ENCODE results near the gene PHRF1.

PHRF1 gene

DNA sequence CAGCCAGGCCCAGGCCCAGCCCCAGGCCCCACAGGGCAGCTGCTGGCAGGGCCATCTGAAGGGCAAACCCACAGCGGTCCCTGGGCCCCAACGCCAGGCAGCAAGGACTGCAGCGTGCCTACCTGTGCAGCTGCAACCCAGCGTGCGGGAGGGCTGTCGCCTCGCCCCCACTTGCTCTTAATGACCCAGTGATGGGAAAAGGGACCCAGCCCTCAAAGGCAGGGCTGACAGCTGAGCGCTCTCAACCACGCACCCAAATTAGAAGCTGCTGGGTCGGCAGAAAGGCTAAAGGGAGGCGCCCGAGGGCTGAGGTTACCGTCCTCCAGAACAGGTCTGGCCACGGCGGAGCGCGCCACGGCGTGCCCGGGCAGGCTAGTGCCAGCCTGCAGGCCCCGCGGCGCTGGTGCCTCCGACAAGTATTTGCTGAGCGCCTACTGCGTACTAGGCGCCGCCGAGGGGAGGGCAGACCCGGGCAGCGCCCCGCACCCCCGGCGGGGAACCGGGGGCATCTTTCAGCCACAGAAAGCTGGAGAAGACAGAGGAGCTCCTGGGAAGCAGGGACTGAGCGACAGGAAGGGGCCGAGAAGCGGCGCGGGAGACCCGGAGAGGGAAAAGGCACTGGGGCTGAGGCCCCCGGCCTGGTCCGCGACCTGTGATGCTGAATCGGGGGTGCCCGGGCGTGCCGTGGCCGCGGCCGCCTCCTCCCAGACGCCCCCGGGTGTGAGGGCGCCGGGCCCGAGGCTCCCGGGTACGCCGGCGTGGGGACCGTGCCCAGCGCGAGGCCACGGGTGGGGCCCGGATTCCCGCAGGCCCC, 41.7 kb upstream of the PHRF1 start:
- Histone ChIP-seq H3K4me1 (ENCODE audit: insufficient read depth, low read length) (peaks cover 5% of the 10 kb centered on the region; the same call in 1 of the 2 replicates), H3K27me3 (ENCODE audit: insufficient read depth, low read length) (peaks cover 30% of the 10 kb centered on the region), H3K27ac (ENCODE audit: low read length) (no peak overlapping the region), H3K9me3 (ENCODE audit: insufficient read depth, low read depth, low read length) (no peaks in the 10 kb centered on the region), H3K36me3 (ENCODE audit: insufficient read depth, low read depth, low read length) (peaks cover 18% of the 10 kb centered on the region; the same call in 1 of the 2 replicates), H3K9ac (ENCODE audit: low read depth, low read length) (peak overlapping the region; percentile 69), H3K4me3 (ENCODE audit: low read length) (peak overlapping the region; percentile 71)

DNA sequence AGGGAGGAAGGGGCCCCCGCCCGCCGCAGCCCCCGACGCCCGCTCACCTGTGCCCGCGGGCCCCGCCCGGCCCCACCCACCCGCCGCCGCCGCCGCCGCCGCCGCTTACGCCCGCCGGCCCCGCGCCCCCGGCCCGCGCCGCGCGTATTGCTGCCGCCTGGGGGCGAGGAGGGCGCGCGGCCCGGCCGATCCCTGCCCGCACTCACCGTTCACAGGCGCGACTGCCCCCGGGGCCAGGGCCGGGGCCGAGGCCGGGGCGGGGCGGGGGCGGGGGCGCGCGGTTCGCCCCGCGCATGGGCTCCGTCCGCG, 41.1 kb upstream of the PHRF1 start:
- Histone ChIP-seq H3K9me3 (ENCODE audit: insufficient read depth, low read depth, low read length) (no peaks in the 10 kb centered on the region), H3K9ac (ENCODE audit: low read depth, low read length) (no peak overlapping the region), H3K27me3 (ENCODE audit: insufficient read depth, low read length) (peaks cover 30% of the 10 kb centered on the region), H3K27ac (ENCODE audit: low read length) (no peak overlapping the region), H3K4me3 (ENCODE audit: low read length) (peak overlapping the region; percentile 71; the same call in 1 of the 2 replicates), H3K4me1 (ENCODE audit: insufficient read depth, low read length) (peaks cover 5% of the 10 kb centered on the region; the same call in 1 of the 2 replicates), H3K36me3 (ENCODE audit: insufficient read depth, low read depth, low read length) (peaks cover 18% of the 10 kb centered on the region; the same call in 1 of the 2 replicates)

DNA sequence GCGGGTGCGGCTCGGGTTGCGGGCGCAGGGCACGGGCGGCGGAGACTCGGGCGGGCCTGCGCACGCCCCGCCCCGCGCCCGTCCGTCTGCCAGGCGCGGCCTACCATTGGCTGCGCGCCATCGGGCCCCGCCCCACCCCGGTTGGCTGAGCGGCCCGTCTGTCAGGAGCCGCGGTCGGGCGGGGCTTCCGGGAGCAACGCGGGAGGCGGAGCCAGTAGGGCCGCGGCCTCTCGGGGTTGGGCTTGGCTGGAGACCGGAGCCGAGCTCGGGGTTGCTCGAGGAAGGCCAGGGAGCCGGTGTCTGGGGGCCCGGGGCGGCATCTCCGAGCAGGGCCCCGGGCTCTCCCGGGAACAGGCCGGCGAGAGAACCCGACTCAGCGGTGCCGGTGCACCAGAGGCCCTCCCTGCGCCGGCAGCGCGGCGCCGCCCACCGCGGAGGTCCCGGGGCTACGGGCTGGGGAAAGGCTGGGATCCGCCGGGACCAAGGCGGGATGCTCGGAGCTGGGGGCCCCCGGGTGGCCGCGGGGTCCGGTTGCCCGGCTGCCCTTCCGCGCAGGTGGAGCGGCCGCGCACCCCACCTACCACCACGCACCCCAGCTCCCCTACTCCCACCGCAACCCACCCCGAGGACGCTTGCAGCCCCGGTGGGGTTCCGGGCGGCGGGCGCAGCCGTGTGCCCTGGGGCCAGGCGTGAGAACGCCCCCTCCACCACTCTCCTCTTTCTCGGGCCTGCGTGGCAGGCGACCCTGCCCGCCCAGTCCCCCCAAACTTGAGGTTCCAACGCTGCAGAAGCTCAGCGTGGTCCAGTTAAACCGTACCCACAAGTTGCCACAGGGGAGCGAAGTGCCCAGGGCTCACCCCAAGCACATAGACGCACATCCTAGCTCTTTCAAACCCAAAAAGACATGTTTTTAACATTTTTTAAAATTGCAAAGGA, 40.5 kb upstream of the PHRF1 start, which contains the start of gene HRAS:
Gene HRAS (minus strand): TSS at position 58 of the 936 bp plus-strand sequence.
- Histone ChIP-seq H3K9ac (ENCODE audit: low read depth, low read length) (peak within 1 kb of the TSS; percentile 69), H3K36me3 (ENCODE audit: insufficient read depth, low read depth, low read length) (peaks cover 18% of the 10 kb centered on the region; the same call in 1 of the 2 replicates), H3K27me3 (ENCODE audit: insufficient read depth, low read length) (peaks cover 30% of the 10 kb centered on the region), H3K27ac (ENCODE audit: low read length) (no peak within 1 kb of the TSS), H3K4me3 (ENCODE audit: low read length) (peak within 1 kb of the TSS; percentile 72), H3K4me1 (ENCODE audit: insufficient read depth, low read length) (peaks cover 5% of the 10 kb centered on the region; the same call in 1 of the 2 replicates), H3K9me3 (ENCODE audit: insufficient read depth, low read depth, low read length) (no peaks in the 10 kb centered on the region)

DNA sequence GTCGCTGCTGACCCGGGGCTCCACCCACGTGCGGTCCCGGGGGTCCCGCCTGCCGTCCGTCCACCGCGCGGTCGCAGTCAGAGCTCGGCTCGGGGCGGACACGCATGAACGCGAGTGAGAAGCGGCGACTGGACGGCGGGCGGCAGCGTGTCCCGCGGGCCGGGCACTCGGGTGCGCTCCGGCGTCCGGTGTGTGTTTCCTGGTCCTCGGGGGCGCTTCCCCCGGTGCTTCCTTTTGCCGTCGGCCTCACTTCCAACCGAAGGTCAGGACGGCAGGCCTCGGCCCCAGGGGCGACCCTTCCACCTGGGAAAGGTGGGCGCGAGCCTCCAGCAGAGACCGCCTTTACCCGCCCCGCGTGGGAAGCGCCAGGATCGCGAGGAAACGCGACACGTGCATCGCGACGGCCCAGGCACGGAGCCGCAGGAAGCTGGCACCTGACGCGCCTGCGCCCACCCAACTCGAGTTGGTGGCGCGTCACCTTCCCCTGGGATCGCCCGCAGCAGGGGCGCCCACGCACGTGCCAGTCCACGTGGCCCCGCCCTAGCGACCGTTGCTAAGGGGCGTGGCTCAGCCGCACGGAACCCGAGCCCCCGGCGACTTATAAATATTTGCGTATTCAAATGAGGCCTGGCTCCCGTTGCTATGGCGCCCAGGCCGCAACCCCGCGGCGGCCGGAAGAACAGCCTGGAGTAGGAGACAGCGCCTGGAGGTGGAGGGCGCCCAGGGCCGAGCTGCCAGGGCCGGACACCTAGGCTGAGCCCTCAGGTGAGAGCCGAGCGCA, 39.2 kb upstream of the PHRF1 start, which contains the start of gene LRRC56:
Gene LRRC56 (plus strand): TSS at position 687 of the 781 bp plus-strand sequence. CDS start 3,158 bp downstream, outside the sequence.
- Histone ChIP-seq H3K4me1 (ENCODE audit: insufficient read depth, low read length) (peaks cover 5% of the 10 kb centered on the region; the same call in 1 of the 2 replicates), H3K9me3 (ENCODE audit: insufficient read depth, low read depth, low read length) (no peaks in the 10 kb centered on the region), H3K9ac (ENCODE audit: low read depth, low read length) (no peak within 1 kb of the TSS), H3K36me3 (ENCODE audit: insufficient read depth, low read depth, low read length) (peaks cover 10% of the 10 kb centered on the region; the same call in 1 of the 2 replicates), H3K4me3 (ENCODE audit: low read length) (peak within 1 kb of the TSS; percentile 55; the same call in 1 of the 2 replicates), H3K27ac (ENCODE audit: low read length) (no peak within 1 kb of the TSS), H3K27me3 (ENCODE audit: insufficient read depth, low read length) (peaks cover 30% of the 10 kb centered on the region)

DNA sequence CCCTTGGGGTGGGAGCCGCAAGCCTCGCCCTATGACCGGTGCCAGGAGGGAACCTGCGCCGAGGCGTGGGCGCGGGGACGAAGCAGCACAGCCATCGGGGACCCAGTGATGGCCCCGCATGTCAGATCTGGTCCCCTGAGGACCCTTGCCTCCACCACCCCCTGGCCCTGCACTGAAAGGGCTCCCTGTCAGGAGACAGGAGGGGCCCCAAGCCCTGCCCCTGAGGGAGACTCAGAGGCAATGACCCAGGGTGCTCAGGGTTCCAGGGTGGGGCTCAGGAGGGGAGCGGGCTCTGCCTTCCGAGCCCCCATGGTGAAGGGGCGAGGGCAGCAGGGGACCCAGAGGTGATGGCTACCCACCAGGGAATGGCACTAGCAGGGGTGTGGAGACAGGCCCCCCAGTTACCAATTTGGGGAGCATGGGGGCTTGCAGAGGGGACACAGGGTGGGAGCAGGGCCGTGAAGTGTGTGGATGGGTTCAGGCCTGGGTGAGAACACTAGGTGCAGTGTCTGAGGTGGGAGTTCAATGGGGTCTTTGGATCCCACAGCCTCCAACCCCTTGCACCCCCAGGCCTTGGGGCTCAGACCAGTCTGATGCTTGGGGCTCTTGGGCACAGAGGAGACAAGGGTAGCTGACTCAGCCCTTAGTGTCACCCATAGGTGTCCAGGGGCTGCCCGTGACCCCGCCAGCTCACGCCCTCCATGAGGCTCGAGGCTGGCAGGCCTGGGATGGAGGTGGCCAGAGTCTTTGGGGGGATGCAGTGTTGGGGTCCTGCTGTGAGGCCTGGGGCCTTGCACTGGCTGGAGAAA, 38.4 kb upstream of the PHRF1 start:
- peaks cover 30% of the 10 kb centered on the region for H3K27me3 ChIP-seq (ENCODE audit: insufficient read depth, low read length)
- no peak overlapping the region for H3K9ac ChIP-seq (ENCODE audit: low read depth, low read length)
- H3K36me3 ChIP-seq (ENCODE audit: insufficient read depth, low read depth, low read length) = peaks cover 2% of the 10 kb centered on the region; the same call in 1 of the 2 replicates
- no peaks in the 10 kb centered on the region for H3K9me3 ChIP-seq (ENCODE audit: insufficient read depth, low read depth, low read length)
- H3K27ac ChIP-seq (ENCODE audit: low read length) = no peak overlapping the region
- peaks cover 5% of the 10 kb centered on the region; the same call in 1 of the 2 replicates for H3K4me1 ChIP-seq (ENCODE audit: insufficient read depth, low read length)
- peak overlapping the region; percentile 55; the same call in 1 of the 2 replicates for H3K4me3 ChIP-seq (ENCODE audit: low read length)

DNA sequence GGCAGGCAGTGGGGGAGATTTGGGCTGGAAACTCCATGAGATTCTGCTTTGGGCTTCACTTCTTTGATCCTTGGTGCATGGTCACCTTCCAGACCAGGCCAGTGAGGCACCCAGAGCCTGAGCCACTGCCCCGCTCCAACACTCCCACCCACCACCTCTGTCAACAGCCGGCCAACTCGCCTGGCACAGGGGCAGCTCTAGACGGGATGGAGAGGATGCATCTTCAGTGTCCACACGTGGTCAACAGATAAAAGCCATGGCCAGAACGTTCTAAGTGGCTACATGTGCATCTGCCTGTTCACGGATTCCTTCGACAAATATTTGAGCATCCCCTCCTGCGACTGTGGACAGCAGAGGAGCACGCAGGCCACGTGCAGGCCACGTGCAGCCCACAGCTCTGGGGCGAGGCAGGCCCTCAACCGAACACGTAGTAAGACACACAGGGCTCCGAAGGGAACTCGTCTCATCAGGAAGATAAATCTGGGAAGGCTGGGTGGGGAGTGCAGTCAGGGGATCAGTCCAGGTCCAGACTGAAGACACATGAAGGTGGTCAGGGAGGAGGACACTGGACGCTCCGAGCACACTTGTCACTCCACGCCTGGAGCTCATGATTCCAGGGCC, 37.7 kb upstream of the PHRF1 start:
- H3K9ac ChIP-seq (ENCODE audit: low read depth, low read length) = no peak overlapping the region
- H3K36me3 ChIP-seq (ENCODE audit: insufficient read depth, low read depth, low read length) = no peaks in the 10 kb centered on the region
- H3K9me3 ChIP-seq (ENCODE audit: insufficient read depth, low read depth, low read length) = no peaks in the 10 kb centered on the region
- peaks cover 5% of the 10 kb centered on the region; the same call in 1 of the 2 replicates for H3K4me1 ChIP-seq (ENCODE audit: insufficient read depth, low read length)
- H3K27ac ChIP-seq (ENCODE audit: low read length) = no peak overlapping the region
- peaks cover 30% of the 10 kb centered on the region for H3K27me3 ChIP-seq (ENCODE audit: insufficient read depth, low read length)
- H3K4me3 ChIP-seq (ENCODE audit: low read length) = no peak overlapping the region

DNA sequence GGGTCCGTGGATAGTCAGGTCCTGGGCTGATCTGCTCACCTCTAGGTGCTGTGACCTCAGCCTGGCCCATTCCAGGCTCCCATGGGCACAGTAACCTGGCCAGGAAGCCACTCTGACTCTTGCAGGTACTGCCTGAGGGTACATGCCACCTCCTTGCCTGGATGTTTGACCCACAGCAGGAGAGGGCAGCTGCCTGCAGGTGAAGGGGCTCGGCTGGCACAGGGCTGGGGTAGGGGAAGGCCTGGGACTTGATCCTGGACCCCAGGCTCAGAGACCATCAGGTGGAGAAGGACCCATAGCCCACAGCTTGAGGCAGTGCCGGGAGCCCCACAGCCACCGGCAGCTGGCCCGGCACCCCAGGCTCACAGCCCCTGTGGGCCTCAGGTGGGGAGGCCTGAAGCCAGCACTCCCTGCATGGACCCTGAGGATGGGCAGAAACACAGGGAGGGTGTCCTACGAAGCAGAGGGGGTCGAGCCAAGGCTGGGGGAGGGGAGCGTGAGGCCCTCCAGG, 36.2 kb upstream of the PHRF1 start:
- Histone ChIP-seq H3K36me3 (ENCODE audit: insufficient read depth, low read depth, low read length) (no peaks in the 10 kb centered on the region), H3K9ac (ENCODE audit: low read depth, low read length) (no peak overlapping the region), H3K27ac (ENCODE audit: low read length) (no peak overlapping the region), H3K4me1 (ENCODE audit: insufficient read depth, low read length) (peaks cover 5% of the 10 kb centered on the region; the same call in 1 of the 2 replicates), H3K4me3 (ENCODE audit: low read length) (no peak overlapping the region), H3K27me3 (ENCODE audit: insufficient read depth, low read length) (peaks cover 30% of the 10 kb centered on the region), H3K9me3 (ENCODE audit: insufficient read depth, low read depth, low read length) (no peaks in the 10 kb centered on the region)

DNA sequence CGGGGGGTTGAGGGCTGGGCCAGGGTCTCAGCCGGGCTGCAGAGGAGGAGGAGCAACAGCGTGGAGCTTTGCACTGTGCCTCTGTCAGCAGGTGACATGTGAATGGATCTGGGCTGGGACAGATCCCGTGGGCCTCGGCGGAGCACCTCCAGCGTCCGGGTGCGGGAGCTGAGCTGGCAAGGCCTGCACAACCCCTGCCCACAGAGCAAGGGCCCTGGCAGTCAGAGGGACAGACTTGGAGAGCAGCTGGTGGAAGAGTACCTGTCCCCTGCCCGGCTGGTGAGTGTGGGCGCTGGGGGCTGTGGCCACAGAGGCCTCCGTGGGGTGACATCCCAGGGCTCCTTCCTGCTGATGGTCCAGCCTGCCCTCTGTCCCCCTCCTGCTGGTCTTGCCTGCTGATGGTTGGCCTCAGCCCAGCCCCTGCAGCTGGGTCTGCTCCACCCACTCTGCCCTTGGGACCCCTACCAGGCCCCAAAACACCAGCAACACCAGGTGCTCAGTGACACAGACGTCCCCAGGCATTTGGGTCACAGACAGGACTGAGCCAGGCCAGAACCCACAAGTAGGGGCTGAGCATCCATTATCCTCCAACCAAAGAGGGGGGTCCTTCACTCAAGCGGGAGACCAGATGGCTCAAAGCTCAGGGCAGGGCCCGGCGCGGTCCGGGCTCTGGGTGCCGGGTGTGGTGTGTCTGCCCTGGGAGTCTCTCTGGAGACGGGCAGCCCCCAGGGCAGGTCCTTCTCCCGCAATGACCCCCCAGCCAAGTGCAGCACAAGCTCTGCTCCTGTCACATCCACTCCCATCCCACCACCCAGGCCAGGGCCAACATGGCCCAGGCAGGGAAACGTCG, 35.5 kb upstream of the PHRF1 start:
- no peak overlapping the region for H3K27ac ChIP-seq (ENCODE audit: low read length)
- no peaks in the 10 kb centered on the region for H3K9me3 ChIP-seq (ENCODE audit: insufficient read depth, low read depth, low read length)
- H3K4me3 ChIP-seq (ENCODE audit: low read length) = no peak overlapping the region
- H3K9ac ChIP-seq (ENCODE audit: low read depth, low read length) = no peak overlapping the region
- H3K27me3 ChIP-seq (ENCODE audit: insufficient read depth, low read length) = peaks cover 30% of the 10 kb centered on the region
- H3K36me3 ChIP-seq (ENCODE audit: insufficient read depth, low read depth, low read length) = no peaks in the 10 kb centered on the region
- peaks cover 5% of the 10 kb centered on the region; the same call in 1 of the 2 replicates for H3K4me1 ChIP-seq (ENCODE audit: insufficient read depth, low read length)

DNA sequence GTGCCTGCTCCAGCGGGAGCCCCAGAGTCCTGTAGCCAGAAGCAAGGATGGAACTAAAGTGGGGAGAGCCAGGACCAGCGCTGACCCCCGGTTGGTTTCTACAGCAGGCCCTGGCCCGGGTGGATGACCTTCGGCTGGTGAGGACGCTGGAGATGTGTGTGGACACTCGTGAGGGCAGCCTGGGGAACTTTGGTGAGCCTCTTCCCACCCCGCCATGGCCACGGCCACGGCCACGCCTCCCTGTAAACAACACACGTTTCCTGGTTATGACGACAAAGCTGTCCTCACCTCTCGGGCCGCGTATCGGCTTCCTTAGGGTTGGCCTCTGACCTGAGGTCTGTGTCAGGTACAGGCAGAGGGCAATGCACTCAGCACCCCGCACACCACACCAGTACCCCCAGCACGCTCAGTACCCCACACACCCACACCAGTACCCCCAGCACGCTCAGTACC, 34.8 kb upstream of the PHRF1 start:
- no peak overlapping the region for H3K27ac ChIP-seq (ENCODE audit: low read length)
- peaks cover 24% of the 10 kb centered on the region for H3K27me3 ChIP-seq (ENCODE audit: insufficient read depth, low read length)
- no peak overlapping the region for H3K9ac ChIP-seq (ENCODE audit: low read depth, low read length)
- no peaks in the 10 kb centered on the region for H3K9me3 ChIP-seq (ENCODE audit: insufficient read depth, low read depth, low read length)
- H3K4me3 ChIP-seq (ENCODE audit: low read length) = no peak overlapping the region
- peaks cover 5% of the 10 kb centered on the region; the same call in 1 of the 2 replicates for H3K4me1 ChIP-seq (ENCODE audit: insufficient read depth, low read length)
- no peaks in the 10 kb centered on the region for H3K36me3 ChIP-seq (ENCODE audit: insufficient read depth, low read depth, low read length)

Measured in iPS-20b (cell line).